Aorta (tissue), 5 donors: Measurements from ENCODE around the gene ERBB4. TPM values are rescaled to one million over a fixed set of nuclear protein-coding genes. Genes with fewer than 3 reads are reported as not detected.

Experiments
- ATAC-seq: fragments of 200-7000 bp; cut with Tn5 transposase; one replicate; pipeline ENCODE4 v1.9.1; 2022; ENCODE audit warnings: moderate library complexity; ENCODE audit not compliant: low FRiP score
- DNase-seq, 2 donors: peaks; one replicate each; pipeline ENCODE4 v3.0.0-alpha.2; 2020
- H3K27ac ChIP-seq, 2 donors: one replicate each; pipeline ENCODE4 v1.5.1; 2013; ENCODE audit warnings: low read length in 2 of 2, mild to moderate bottlenecking in 2 of 2, moderate library complexity in 2 of 2, control low read depth in 1 of 2, inconsistent platforms in 1 of 2, low read depth in 1 of 2
- H3K27me3 ChIP-seq, 2 donors: one replicate each; pipeline ENCODE4 v1.6.1; 2013; ENCODE audit warnings: control low read depth in 1 of 2, low read length in 1 of 2, mild to moderate bottlenecking in 1 of 2, moderate library complexity in 1 of 2; ENCODE audit not compliant: insufficient read depth in 2 of 2, control insufficient read depth in 1 of 2
- H3K36me3 ChIP-seq, 2 donors: one replicate each; pipeline ENCODE4 v1.6.1; 2013; ENCODE audit warnings: control low read depth in 1 of 2, low read length in 1 of 2, mild to moderate bottlenecking in 1 of 2; ENCODE audit not compliant: insufficient read depth in 2 of 2, control insufficient read depth in 1 of 2
- H3K4me1 ChIP-seq, 2 donors: one replicate each; pipeline ENCODE4 v1.6.1; 2013; ENCODE audit warnings: low read length in 2 of 2, control low read depth in 1 of 2, mild to moderate bottlenecking in 1 of 2, moderate library complexity in 1 of 2; ENCODE audit not compliant: insufficient read depth in 2 of 2, control insufficient read depth in 1 of 2
- H3K4me3 ChIP-seq, 2 donors: one replicate each; pipeline ENCODE4 v1.5.1; 2013; ENCODE audit warnings: low read length in 2 of 2, control low read depth in 1 of 2, mild to moderate bottlenecking in 1 of 2
- H3K9me3 ChIP-seq: one replicate; pipeline ENCODE4 v1.6.1; 2013; ENCODE audit warnings: mild to moderate bottlenecking, low read length; ENCODE audit not compliant: control insufficient read depth
- WGBS, 2 donors: extraction: QIAGEN DNeasy Blood & Tissue Kit; methylation state at CpG; one replicate each; pipeline ENCODE4 v1.1.7; 2013; 5-methylcytosine and 5-hydroxymethylcytosine counted together
- intact Hi-C, 2 donors: fragments of 100-400 bp; cut with DNase I; formaldehyde crosslinking; loops; one replicate each; pipeline versions ENCODE4 v1.14.2 to v1.15.0; 2022
- polyA plus RNA-seq, 2 donors: library from polyadenylated mRNA; stranded (reverse); fragments of 200-250 nt; gene quantifications; one replicate each; pipeline ENCODE4 v1.2.3, GENCODE V29; 2013
- total RNA-seq, 2 donors: library from RNA; stranded (reverse); fragmentation: NEBNext Ultra II Directional; extraction: Animal tissue kit (Norgen Biotek cat#: 25700); gene quantifications; one replicate each; pipeline ENCODE4 v1.2.1, GENCODE V29; 2021
- donor health status: healthy with polysubstance abuse.
- donor health status: Bipolar disorder and iron deficiency.
- donor health status: DM: no; HTN: no; CAD: no.
- donor health status: DM: no; HTN: no; CAD: no.
- donor health status: DM: yes; HTN: yes; CAD: no.

ERBB4 gene
- total and polyA plus RNA-seq, 4 donors, result 1.3 to 42.0 (median 15.0) TPM

DNA sequence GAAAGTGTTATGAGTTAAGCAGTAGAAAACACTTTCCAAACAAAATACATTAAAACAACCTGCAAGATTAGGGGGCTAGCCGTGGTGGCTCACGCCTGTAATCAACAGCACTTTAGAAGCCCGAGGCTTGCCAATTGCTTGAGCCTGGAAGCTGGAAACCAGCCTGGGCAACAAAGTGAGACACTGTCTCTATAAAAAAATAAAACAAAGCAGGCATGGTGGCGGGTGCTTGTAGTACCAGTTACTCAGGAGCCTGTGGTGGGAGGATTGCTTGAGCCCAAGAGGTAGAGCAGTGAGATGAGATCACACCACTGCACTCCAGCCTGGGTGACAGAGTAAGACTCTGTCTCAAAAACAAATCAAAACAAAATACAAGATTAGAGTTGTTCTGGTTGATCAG is 208.3 kb downstream of the ERBB4 start:
- Histone ChIP-seq H3K36me3 (no peaks in the 10 kb centered on the region), H3K9me3 (no peaks in the 10 kb centered on the region), H3K27me3 (no peaks in the 10 kb centered on the region), H3K27ac (no peak overlapping the region), H3K4me1 (peaks cover 0 to 10% of the 10 kb centered on the region in 2 donors), H3K4me3 (no peak overlapping the region)
- 8 to 11% methylated on average over 4 of the region's 4 CpGs for WGBS, 2 donors
- peak; percentile 12 for ATAC-seq
- DNase-seq, result peak in 1 of 2 donors; percentile 43
- intact Hi-C loops, result no loop called here

DNA sequence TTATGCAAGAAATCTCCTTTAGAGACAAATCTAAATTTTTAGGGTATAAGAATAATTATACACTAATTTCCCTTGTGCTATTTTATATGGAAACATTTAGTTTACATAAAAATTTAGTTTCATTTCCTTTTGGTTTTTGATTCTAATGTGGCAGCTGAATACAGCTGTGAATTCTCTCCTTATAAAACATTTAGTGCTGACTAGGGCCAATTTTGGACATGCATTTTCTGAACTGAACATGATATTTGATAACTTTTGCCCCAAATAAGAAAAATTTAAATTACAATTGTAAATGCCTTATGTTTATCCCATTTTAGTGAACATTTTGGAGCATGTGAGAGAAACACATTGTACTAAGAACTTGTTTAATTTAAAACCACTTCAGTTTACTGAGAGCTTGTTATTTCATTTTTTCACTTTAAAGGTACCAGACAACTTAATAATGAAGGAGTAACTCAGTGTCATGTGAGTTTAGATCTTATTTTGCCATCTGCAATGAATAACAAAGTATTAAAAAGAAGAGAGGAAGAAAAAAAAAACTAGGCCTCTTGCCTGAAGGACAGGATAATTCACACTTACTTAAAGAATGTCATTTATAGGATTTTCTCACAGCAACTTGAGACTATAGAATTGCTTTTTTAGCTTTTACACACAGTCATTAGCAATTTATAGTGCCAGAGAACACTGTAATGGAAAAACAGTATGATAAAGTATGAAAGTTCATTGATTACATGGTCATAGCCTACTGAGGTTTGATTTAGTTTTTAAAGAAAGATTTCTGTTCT is 209.7 kb downstream of the ERBB4 start:
- DNase-seq, result no peak
- intact Hi-C loops, result loop anchor here in 1 of 2 donors (10.0 kb wide), 1 partner anchor 54 kb away; no protein-coding TSS in a partner anchor
- no peak for ATAC-seq
- Histone ChIP-seq H3K27me3 (no peaks in the 10 kb centered on the region), H3K4me3 (no peak overlapping the region), H3K4me1 (peaks cover 0 to 10% of the 10 kb centered on the region in 2 donors), H3K36me3 (no peaks in the 10 kb centered on the region), H3K9me3 (no peaks in the 10 kb centered on the region), H3K27ac (no peak overlapping the region)

DNA sequence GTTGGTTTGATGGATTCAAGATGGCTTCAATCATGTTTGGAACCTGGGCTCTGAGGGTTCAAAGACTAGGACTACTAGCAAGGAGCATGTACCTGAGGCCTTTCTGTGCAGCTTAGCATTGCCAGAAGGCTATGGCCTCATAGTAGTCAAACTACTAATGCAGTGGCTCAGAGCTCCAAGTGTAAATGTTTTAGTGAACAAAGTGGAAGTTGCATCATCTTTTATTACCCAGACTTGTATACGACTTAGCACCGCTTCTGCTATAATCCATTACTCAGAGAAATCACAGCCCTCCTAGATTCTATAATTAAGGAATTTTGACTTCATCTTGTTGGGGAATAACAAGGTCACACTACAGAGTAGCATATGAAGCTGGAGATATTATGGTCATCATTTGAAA is 210.5 kb downstream of the ERBB4 start:
- Histone ChIP-seq H3K4me1 (peaks cover 0 to 10% of the 10 kb centered on the region in 2 donors), H3K27me3 (no peaks in the 10 kb centered on the region), H3K27ac (no peak overlapping the region), H3K9me3 (no peaks in the 10 kb centered on the region), H3K4me3 (no peak overlapping the region), H3K36me3 (no peaks in the 10 kb centered on the region)
- intact Hi-C loops, result loop anchor here in 1 of 2 donors (10.0 kb wide), 1 partner anchor 53 kb away; no protein-coding TSS in a partner anchor
- ATAC-seq, result no peak
- 81 to 91% methylated on average over 2 of the region's 2 CpGs for WGBS, 2 donors
- no peak for DNase-seq

DNA sequence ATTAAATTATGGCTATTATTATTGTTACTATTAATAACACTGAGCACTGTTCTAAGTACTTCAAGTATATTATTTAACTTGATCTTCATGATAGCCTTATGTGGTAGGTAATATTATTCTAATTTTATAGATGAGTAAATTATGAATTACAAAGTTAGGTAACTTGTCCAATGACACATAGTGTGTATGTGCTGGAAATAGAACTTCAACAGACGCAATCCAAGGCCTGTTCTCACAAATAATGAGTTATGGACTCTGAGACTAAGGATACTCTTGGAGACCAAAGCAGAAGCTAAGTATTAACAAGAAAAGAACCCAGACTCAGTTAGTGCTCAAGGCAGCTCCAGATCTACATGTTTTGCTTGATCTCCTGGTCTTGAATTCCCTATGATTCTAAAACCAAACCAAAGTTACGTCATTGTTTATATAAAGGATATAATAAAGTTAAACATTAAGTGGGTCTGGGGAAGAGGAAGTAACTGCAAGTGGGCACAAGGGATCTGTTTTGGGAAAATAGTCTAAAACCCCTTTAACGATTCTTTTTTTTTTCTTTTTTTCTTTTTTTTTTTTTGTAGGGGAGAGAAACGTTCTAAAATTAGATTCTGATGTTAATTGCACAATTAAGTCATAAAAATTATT is 211.3 kb downstream of the ERBB4 start:
- DNase-seq (no peak), ATAC-seq (no peak)
- Histone ChIP-seq H3K9me3 (no peaks in the 10 kb centered on the region), H3K27me3 (no peaks in the 10 kb centered on the region), H3K4me3 (no peak overlapping the region), H3K4me1 (peaks cover 0 to 10% of the 10 kb centered on the region in 2 donors), H3K36me3 (no peaks in the 10 kb centered on the region), H3K27ac (no peak overlapping the region)
- WGBS, 2 donors, result 41 to 45% methylated on average over 4 of the region's 4 CpGs
- intact Hi-C loops, result loop anchor here in 1 of 2 donors (10.0 kb wide), 1 partner anchor 52 kb away; no protein-coding TSS in a partner anchor

DNA sequence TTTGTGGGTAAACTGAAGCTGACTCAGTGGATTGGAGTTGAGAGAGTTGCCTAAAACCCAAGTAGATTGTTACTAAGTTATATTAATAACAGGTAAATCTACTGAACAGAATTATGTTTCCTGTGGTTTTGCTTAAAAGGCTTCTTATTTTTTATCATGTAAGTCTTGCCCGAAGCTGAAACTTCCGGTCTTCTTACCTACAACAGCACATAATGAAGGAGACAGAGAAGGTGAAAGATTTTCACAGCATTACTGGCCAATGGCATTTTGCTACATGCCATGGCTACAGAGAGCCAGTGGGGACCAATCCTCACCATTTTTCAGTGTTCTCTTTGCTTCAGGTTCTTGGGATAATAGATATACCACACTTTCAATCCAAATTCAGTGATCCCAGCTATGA is 220.0 kb downstream of the ERBB4 start:
- 90 to 93% methylated on average over 2 of the region's 2 CpGs for WGBS, 2 donors
- Histone ChIP-seq H3K36me3 (no peaks in the 10 kb centered on the region), H3K4me3 (no peak overlapping the region), H3K9me3 (no peaks in the 10 kb centered on the region), H3K4me1 (peaks cover 2 to 3% of the 10 kb centered on the region in 2 donors), H3K27me3 (no peaks in the 10 kb centered on the region), H3K27ac (no peak overlapping the region)
- ATAC-seq (no peak), DNase-seq (no peak)
- intact Hi-C loops, result no loop called here

DNA sequence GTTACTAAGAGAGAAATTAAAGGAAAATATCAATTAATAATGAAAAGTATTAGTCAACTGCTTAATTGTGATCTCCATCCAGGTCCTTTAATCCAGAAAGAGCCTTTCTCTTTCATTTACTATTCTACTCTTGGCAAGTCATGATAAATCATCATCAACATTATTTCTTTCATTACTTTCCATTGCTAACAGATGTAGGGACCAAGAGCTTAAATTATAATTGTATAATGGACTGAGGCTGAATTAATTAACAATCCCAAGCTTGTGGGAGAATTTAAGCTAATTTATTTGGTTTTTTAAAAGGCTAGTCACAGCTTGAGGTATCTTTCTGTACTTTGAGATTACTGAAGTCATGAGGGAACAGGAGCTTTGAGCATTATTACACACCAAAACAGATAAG is 223.9 kb downstream of the ERBB4 start:
- H3K9me3 ChIP-seq, result no peaks in the 10 kb centered on the region
- peaks cover 2 to 3% of the 10 kb centered on the region in 2 donors for H3K4me1 ChIP-seq
- H3K27ac ChIP-seq, result no peak overlapping the region
- ATAC-seq, result no peak
- no peak overlapping the region for H3K4me3 ChIP-seq
- no peaks in the 10 kb centered on the region for H3K27me3 ChIP-seq
- H3K36me3 ChIP-seq, result no peaks in the 10 kb centered on the region
- intact Hi-C loops, result no loop called here
- DNase-seq, result no peak

DNA sequence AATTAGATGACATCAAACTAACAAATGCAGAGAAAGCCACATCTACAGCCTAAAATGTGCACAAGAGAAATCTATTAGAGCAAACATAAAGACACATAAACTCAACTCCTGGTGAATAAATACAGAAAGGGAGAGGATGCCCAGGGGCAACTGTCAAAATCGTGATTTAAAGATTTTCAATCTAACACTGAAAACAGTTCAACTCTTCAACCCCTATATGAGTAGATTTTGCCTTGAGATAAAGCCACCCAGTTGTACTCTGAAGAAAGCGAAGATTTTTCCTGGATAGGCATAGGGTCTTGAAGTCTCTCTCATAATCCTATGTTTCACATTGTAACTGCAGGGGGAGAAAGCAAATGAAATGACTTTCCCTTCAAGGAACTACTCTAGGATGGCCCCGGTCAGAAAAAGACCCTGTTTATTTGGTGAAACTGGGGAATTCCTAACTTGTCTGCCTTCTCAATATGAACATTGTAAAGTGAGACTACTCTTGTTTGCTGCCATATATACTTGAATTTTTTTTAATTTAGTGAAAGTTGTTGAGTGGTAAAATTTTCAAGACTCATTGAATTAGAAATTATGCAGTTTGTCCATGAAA is 226.7 kb downstream of the ERBB4 start:
- no peaks in the 10 kb centered on the region for H3K36me3 ChIP-seq
- H3K27me3 ChIP-seq, result no peaks in the 10 kb centered on the region
- H3K27ac ChIP-seq, result no peak overlapping the region
- H3K4me1 ChIP-seq, result peaks cover 0 to 2% of the 10 kb centered on the region in 2 donors
- H3K4me3 ChIP-seq, result no peak overlapping the region
- H3K9me3 ChIP-seq, result no peaks in the 10 kb centered on the region
- intact Hi-C loops, result no loop called here
- ATAC-seq, result no peak
- DNase-seq, result no peak
- WGBS, 2 donors, result 89% methylated on average over 3 of the region's 3 CpGs

DNA sequence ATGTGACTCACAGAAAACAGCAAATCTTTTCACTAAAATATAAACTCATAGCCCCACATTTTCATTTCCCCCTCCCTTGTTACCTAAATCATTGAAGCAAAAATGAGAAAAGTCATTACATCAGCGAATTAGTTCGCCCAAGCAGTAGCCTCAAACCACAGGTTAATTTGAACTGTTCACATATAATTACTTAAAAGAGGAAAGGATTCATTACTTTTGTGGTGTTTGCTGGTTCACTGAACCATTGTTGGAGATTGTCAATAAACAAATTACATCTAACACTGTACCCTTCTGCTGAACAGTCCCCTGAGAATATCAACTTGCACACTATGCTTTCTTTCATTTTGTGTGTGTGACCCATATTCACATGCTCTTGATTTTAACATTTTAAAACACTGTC is 238.7 kb downstream of the ERBB4 start:
- Histone ChIP-seq H3K27ac (no peak overlapping the region), H3K9me3 (no peaks in the 10 kb centered on the region), H3K27me3 (no peaks in the 10 kb centered on the region), H3K4me3 (no peak overlapping the region), H3K4me1 (no peaks in the 10 kb centered on the region), H3K36me3 (no peaks in the 10 kb centered on the region)
- WGBS, 2 donors, result 96% methylated on average over 2 of the region's 2 CpGs
- intact Hi-C loops, result no loop called here
- no peak for ATAC-seq
- DNase-seq, result no peak
